ENCODE data around the gene CSNK1G1. TPM values are rescaled to one million over a fixed set of nuclear protein-coding genes. Genes with fewer than 3 reads are reported as not detected.
A peak's percentile ranks its signal among the peaks of the same experiment; 100 is the strongest.

CSNK1G1 gene
- total RNA-seq, 1 donor from 2014 or later = 19.8 TPM

GRCh38 chr15:64136347-64136746, 219.6 kb downstream of the CSNK1G1 start:
- peaks cover 85% of the 10 kb centered on the region for H3K36me3 ChIP-seq
- no peaks in the 10 kb centered on the region for H3K9me3 ChIP-seq
- H3K27me3 ChIP-seq (ENCODE audit: low read depth) = no peaks in the 10 kb centered on the region
- H3K27ac ChIP-seq = no peak overlapping the region
- DNase-seq = no peak
- ATAC-seq = peak in 1 of 2 donors; percentile 32
- H3K4me1 ChIP-seq = peaks cover 23% of the 10 kb centered on the region
- H3K4me3 ChIP-seq = no peak overlapping the region
- TF ChIP-seq CTCF (IDR thresholded peaks at IDR 0.05) = no peak
- intact Hi-C loops (cut with DNase I) = no loop called here

- Histone ChIP-seq H3K4me1 (peaks cover 23% of the 10 kb centered on the region), H3K36me3 (peaks cover 96% of the 10 kb centered on the region), H3K4me3 (no peak overlapping the region), H3K9me3 (no peaks in the 10 kb centered on the region), H3K27me3 (ENCODE audit: low read depth) (no peaks in the 10 kb centered on the region), H3K27ac (no peak overlapping the region)
- intact Hi-C loops (cut with DNase I) = no loop called here
- ATAC-seq (peak; percentile 54 to 62), DNase-seq (peak; percentile 76)
- no peak for TF ChIP-seq CTCF (IDR thresholded peaks at IDR 0.05)
Observed at GRCh38 chr15:64134345-64134829, 221.6 kb downstream of the CSNK1G1 start.

- no peak overlapping the region for H3K27ac ChIP-seq
- ATAC-seq = no peak
- no peaks in the 10 kb centered on the region for H3K27me3 ChIP-seq (ENCODE audit: low read depth)
- DNase-seq = no peak
- H3K4me1 ChIP-seq = peaks cover 23% of the 10 kb centered on the region
- no peaks in the 10 kb centered on the region for H3K9me3 ChIP-seq
- H3K4me3 ChIP-seq = no peak overlapping the region
- intact Hi-C loops (cut with DNase I) = no loop called here
- TF ChIP-seq CTCF (IDR thresholded peaks at IDR 0.05) = no peak
- peaks cover 100% of the 10 kb centered on the region for H3K36me3 ChIP-seq
Observed at GRCh38 chr15:64133623-64134344, 222.2 kb downstream of the CSNK1G1 start.

GRCh38 chr15:64132217-64132616, 223.8 kb downstream of the CSNK1G1 start:
- intact Hi-C loops (cut with DNase I) = no loop called here
- no peak for DNase-seq
- H3K4me1 ChIP-seq = peaks cover 23% of the 10 kb centered on the region
- peaks cover 100% of the 10 kb centered on the region for H3K36me3 ChIP-seq
- TF ChIP-seq CTCF (IDR thresholded peaks at IDR 0.05) = no peak
- no peaks in the 10 kb centered on the region for H3K9me3 ChIP-seq
- no peaks in the 10 kb centered on the region for H3K27me3 ChIP-seq (ENCODE audit: low read depth)
- no peak overlapping the region for H3K27ac ChIP-seq
- H3K4me3 ChIP-seq = no peak overlapping the region
- ATAC-seq = peak in 1 of 2 donors; percentile 40

GRCh38 chr15:64131547-64131946, 224.4 kb downstream of the CSNK1G1 start:
- H3K36me3 ChIP-seq = peaks cover 100% of the 10 kb centered on the region
- no peak overlapping the region for H3K4me3 ChIP-seq
- no peaks in the 10 kb centered on the region for H3K9me3 ChIP-seq
- intact Hi-C loops (cut with DNase I) = no loop called here
- peaks cover 23% of the 10 kb centered on the region for H3K4me1 ChIP-seq
- DNase-seq = no peak
- no peaks in the 10 kb centered on the region for H3K27me3 ChIP-seq (ENCODE audit: low read depth)
- no peak overlapping the region for H3K27ac ChIP-seq
- no peak for ATAC-seq
- TF ChIP-seq CTCF (IDR thresholded peaks at IDR 0.05) = no peak
